GM12878 (cell line): ENCODE results near the gene KIAA0319L. TPM values are rescaled to one million over a fixed set of nuclear protein-coding genes. Genes with fewer than 3 reads are reported as not detected.

ENCODE experiments used
- GABPA ChIP-seq: IDR thresholded peaks from 2 replicates; pipeline ENCODE4 v1.6.1; 2014; ENCODE audit warnings: antibody characterized with exemption, low read depth, mild to moderate bottlenecking, inconsistent platforms
- IKZF2 ChIP-seq, 2 experiments: fragments of 450-650 bp; IDR thresholded peaks; 2 replicates each; pipeline ENCODE4 v1.6.1; 2017; ENCODE audit warnings: mild to moderate bottlenecking in 2 of 2, moderate library complexity in 2 of 2
- KAT2A ChIP-seq: conservative IDR thresholded peaks from 2 replicates; pipeline ENCODE4 v1.6.1; 2011; ENCODE audit warnings: low read depth, low read length; ENCODE audit not compliant: control insufficient read depth
- NFYB ChIP-seq: IDR thresholded peaks from 2 replicates; pipeline ENCODE4 v1.6.1; 2011; ENCODE audit warnings: low read depth, mild to moderate bottlenecking, low read length, improper control_type of control experiment, moderate library complexity; ENCODE audit not compliant: insufficient read depth
- RCOR1 ChIP-seq: conservative IDR thresholded peaks from 2 replicates; pipeline ENCODE4 v1.6.1; 2012; ENCODE audit warnings: low read depth, low read length, improper control_type of control experiment
- SMC3 ChIP-seq: IDR thresholded peaks from 2 replicates; pipeline ENCODE4 v1.6.1; 2011; ENCODE audit warnings: low read length, improper control_type of control experiment, borderline replicate concordance
- YY1 ChIP-seq: IDR thresholded peaks from 2 replicates; pipeline ENCODE4 v1.6.1; 2011; ENCODE audit warnings: low read depth, mild to moderate bottlenecking, low read length
- ZBED1 ChIP-seq: IDR thresholded peaks from 2 replicates; pipeline ENCODE4 v1.6.1; 2016; ENCODE audit warnings: borderline replicate concordance
- ZNF384 ChIP-seq: IDR thresholded peaks from 2 replicates; pipeline ENCODE4 v1.6.1; 2012; ENCODE audit warnings: low read depth, mild to moderate bottlenecking, low read length, improper control_type of control experiment, borderline replicate concordance
- polyA plus RNA-seq, 11 experiments: library from polyadenylated mRNA; depleted of rRNA in 4 of 11; unstranded in 6 of 11; stranded (reverse) in 5 of 11; fragments of >200 nt; fragmentation: Nextera tagmentation in 4 of 11; fragmentation: Illumina TruSeq in 1 of 11; extraction: Ambion mirVana in 4 of 11; extraction: Trizol in 1 of 11; gene quantifications; 1 replicate in 1 of 11; 2 replicates in 10 of 11; pipeline versions ENCODE4 v1.2.1 to v1.2.3, GENCODE V29; 2011 to 2016; ENCODE audit warnings: inconsistent platforms in 2 of 11, missing spikeins in 2 of 11, low read depth in 1 of 11
- total RNA-seq, 4 experiments: library from RNA; depleted of rRNA in 3 of 4; stranded (reverse); fragments of >200 nt in 3 of 4; fragmentation: Illumina TruSeq in 1 of 4; extraction: Trizol in 1 of 4; gene quantifications; 2 replicates each; pipeline versions ENCODE4 v1.2.1 to v1.2.3, GENCODE V29; 2013 to 2021
- TF ChIP-seq, protein P1 (sequence below): fragments of 450-650 bp; IDR thresholded peaks from 2 replicates; pipeline ENCODE4 v1.6.1; 2017; ENCODE audit warnings: mild to moderate bottlenecking, moderate library complexity
- TF ChIP-seq, protein P2 (sequence below): IDR thresholded peaks from 2 replicates; pipeline ENCODE4 v1.6.1; 2012; ENCODE audit warnings: low read depth, low read length, improper control_type of control experiment
- TF ChIP-seq, protein P3 (sequence below): fragments of 450-650 bp; formaldehyde crosslinking; IDR thresholded peaks from 2 replicates; pipeline ENCODE4 v1.4.0; 2022; ENCODE audit warnings: mild to moderate bottlenecking, moderate library complexity
- TF ChIP-seq, protein P4 (sequence below): IDR thresholded peaks from 2 replicates; pipeline ENCODE4 v1.6.1; 2012; ENCODE audit warnings: improper control_type of control experiment, low read depth, low read length; ENCODE audit not compliant: insufficient replicate concordance
- TF ChIP-seq, protein P5 (sequence below): IDR thresholded peaks from 2 replicates; pipeline ENCODE4 v1.6.1; 2012; ENCODE audit warnings: low read length, inconsistent platforms

KIAA0319L gene
- total and polyA plus RNA-seq, 10 of the 15 experiments (the other 5 are each of a cell fraction or from before 2014, with no cell fraction given): 2.6 to 57.8 (median 25.4) TPM

DNA sequence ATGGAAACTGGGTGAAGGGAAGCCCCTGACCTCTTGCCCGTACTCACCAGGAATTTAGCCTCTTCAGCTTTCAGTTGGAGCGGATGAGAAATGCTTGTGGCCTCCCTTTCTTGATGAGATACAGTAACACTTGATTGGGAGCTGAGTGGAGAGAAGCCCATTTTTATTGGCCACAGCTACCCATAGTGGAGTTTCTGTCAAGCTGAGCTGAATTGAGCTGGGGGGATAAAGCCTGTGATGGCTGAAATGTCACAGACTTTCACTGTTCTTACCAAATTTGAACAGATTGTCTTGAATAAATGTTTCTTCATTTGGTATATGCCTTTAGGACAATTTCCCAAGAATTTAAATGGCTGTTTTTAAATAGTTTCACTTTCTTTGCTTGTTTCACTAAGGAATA, 162.8 kb downstream of the KIAA0319L start (continued):
- TF ChIP-seq, protein P1, sequence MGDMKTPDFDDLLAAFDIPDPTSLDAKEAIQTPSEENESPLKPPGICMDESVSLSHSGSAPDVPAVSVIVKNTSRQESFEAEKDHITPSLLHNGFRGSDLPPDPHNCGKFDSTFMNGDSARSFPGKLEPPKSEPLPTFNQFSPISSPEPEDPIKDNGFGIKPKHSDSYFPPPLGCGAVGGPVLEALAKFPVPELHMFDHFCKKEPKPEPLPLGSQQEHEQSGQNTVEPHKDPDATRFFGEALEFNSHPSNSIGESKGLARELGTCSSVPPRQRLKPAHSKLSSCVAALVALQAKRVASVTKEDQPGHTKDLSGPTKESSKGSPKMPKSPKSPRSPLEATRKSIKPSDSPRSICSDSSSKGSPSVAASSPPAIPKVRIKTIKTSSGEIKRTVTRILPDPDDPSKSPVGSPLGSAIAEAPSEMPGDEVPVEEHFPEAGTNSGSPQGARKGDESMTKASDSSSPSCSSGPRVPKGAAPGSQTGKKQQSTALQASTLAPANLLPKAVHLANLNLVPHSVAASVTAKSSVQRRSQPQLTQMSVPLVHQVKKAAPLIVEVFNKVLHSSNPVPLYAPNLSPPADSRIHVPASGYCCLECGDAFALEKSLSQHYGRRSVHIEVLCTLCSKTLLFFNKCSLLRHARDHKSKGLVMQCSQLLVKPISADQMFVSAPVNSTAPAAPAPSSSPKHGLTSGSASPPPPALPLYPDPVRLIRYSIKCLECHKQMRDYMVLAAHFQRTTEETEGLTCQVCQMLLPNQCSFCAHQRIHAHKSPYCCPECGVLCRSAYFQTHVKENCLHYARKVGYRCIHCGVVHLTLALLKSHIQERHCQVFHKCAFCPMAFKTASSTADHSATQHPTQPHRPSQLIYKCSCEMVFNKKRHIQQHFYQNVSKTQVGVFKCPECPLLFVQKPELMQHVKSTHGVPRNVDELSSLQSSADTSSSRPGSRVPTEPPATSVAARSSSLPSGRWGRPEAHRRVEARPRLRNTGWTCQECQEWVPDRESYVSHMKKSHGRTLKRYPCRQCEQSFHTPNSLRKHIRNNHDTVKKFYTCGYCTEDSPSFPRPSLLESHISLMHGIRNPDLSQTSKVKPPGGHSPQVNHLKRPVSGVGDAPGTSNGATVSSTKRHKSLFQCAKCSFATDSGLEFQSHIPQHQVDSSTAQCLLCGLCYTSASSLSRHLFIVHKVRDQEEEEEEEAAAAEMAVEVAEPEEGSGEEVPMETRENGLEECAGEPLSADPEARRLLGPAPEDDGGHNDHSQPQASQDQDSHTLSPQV: no peak
- TF ChIP-seq KAT2A: no peak
- no peak for TF ChIP-seq IKZF2 (IDR thresholded peaks at IDR 0.05)
- TF ChIP-seq ZNF384: no peak
- TF ChIP-seq, protein P2, sequence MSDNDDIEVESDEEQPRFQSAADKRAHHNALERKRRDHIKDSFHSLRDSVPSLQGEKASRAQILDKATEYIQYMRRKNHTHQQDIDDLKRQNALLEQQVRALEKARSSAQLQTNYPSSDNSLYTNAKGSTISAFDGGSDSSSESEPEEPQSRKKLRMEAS: no peak
- TF ChIP-seq ZBED1: no peak
- no peak for TF ChIP-seq SMC3
- TF ChIP-seq, protein P3, sequence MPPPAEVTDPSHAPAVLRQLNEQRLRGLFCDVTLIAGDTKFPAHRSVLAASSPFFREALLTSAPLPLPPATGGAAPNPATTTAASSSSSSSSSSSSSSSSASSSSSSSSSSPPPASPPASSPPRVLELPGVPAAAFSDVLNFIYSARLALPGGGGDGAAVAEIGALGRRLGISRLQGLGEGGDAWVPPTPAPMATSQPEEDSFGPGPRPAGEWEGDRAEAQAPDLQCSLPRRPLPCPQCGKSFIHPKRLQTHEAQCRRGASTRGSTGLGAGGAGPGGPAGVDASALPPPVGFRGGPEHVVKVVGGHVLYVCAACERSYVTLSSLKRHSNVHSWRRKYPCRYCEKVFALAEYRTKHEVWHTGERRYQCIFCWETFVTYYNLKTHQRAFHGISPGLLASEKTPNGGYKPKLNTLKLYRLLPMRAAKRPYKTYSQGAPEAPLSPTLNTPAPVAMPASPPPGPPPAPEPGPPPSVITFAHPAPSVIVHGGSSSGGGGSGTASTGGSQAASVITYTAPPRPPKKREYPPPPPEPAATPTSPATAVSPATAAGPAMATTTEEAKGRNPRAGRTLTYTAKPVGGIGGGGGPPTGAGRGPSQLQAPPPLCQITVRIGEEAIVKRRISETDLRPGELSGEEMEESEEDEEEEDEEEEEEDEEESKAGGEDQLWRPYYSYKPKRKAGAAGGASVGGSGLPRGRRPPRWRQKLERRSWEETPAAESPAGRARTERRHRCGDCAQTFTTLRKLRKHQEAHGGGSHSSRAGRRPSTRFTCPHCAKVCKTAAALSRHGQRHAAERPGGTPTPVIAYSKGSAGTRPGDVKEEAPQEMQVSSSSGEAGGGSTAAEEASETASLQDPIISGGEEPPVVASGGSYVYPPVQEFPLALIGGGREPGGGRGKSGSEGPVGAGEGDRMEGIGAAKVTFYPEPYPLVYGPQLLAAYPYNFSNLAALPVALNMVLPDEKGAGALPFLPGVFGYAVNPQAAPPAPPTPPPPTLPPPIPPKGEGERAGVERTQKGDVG (CRISPR knock-in tag): no peak
- TF ChIP-seq YY1: no peak
- no peak for TF ChIP-seq GABPA
- TF ChIP-seq NFYB: no peak
- TF ChIP-seq, protein P4, sequence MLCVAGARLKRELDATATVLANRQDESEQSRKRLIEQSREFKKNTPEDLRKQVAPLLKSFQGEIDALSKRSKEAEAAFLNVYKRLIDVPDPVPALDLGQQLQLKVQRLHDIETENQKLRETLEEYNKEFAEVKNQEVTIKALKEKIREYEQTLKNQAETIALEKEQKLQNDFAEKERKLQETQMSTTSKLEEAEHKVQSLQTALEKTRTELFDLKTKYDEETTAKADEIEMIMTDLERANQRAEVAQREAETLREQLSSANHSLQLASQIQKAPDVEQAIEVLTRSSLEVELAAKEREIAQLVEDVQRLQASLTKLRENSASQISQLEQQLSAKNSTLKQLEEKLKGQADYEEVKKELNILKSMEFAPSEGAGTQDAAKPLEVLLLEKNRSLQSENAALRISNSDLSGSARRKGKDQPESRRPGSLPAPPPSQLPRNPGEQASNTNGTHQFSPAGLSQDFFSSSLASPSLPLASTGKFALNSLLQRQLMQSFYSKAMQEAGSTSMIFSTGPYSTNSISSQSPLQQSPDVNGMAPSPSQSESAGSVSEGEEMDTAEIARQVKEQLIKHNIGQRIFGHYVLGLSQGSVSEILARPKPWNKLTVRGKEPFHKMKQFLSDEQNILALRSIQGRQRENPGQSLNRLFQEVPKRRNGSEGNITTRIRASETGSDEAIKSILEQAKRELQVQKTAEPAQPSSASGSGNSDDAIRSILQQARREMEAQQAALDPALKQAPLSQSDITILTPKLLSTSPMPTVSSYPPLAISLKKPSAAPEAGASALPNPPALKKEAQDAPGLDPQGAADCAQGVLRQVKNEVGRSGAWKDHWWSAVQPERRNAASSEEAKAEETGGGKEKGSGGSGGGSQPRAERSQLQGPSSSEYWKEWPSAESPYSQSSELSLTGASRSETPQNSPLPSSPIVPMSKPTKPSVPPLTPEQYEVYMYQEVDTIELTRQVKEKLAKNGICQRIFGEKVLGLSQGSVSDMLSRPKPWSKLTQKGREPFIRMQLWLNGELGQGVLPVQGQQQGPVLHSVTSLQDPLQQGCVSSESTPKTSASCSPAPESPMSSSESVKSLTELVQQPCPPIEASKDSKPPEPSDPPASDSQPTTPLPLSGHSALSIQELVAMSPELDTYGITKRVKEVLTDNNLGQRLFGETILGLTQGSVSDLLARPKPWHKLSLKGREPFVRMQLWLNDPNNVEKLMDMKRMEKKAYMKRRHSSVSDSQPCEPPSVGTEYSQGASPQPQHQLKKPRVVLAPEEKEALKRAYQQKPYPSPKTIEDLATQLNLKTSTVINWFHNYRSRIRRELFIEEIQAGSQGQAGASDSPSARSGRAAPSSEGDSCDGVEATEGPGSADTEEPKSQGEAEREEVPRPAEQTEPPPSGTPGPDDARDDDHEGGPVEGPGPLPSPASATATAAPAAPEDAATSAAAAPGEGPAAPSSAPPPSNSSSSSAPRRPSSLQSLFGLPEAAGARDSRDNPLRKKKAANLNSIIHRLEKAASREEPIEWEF: no peak
- TF ChIP-seq, protein P5, sequence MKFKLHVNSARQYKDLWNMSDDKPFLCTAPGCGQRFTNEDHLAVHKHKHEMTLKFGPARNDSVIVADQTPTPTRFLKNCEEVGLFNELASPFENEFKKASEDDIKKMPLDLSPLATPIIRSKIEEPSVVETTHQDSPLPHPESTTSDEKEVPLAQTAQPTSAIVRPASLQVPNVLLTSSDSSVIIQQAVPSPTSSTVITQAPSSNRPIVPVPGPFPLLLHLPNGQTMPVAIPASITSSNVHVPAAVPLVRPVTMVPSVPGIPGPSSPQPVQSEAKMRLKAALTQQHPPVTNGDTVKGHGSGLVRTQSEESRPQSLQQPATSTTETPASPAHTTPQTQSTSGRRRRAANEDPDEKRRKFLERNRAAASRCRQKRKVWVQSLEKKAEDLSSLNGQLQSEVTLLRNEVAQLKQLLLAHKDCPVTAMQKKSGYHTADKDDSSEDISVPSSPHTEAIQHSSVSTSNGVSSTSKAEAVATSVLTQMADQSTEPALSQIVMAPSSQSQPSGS: no peak
- no peak for TF ChIP-seq RCOR1
